ENCODE data around the gene NGB. TPM values are rescaled to one million over a fixed set of nuclear protein-coding genes. Genes with fewer than 3 reads are reported as not detected.

Gene NGB
- total RNA-seq, 1 experiment from 2014 or later, result not detected

GRCh38 chr14:77272261-77272660, 1.3 kb upstream of the NGB start:
- ATAC-seq (no peak), DNase-seq (ENCODE audit: low read depth, low spot score) (no peak)
- no TSS peak for BruUV-seq (replicated peaks)

More at GRCh38 chr14:77272261-77272660, 1.3 kb upstream of the NGB start:
- intact Hi-C loops (cut with micrococcal nuclease), result no loop called here
- Histone ChIP-seq H3K9ac (ENCODE audit: low read length) (no peak overlapping the region), H3K27me3 (ENCODE audit: insufficient read depth, low read length) (no peaks in the 10 kb centered on the region), H2AFZ (ENCODE audit: low read depth, low read length, poor library complexity, severe bottlenecking) (no peak overlapping the region), H3K36me3 (ENCODE audit: control insufficient read depth in 1 of 2, insufficient read depth in 2 of 2, low read length in 2 of 2) (no peaks in the 10 kb centered on the region), H3K4me2 (ENCODE audit: low read length) (no peak overlapping the region), H3K79me2 (ENCODE audit: insufficient read depth, low read length) (no peaks in the 10 kb centered on the region), H3K4me1 (ENCODE audit: control insufficient read depth in 1 of 2, insufficient read depth in 2 of 2, low read length in 2 of 2) (no peaks in the 10 kb centered on the region), H3K9me2 (ENCODE audit: insufficient read depth) (no peaks in the 10 kb centered on the region), H3K27ac (ENCODE audit: low read depth, low read length) (no peak overlapping the region), H4K20me1 (ENCODE audit: insufficient read depth) (no peaks in the 10 kb centered on the region), H3K4me3 (replicated peaks in 1 of 2; ENCODE audit: low read depth in 1 of 2, low read length in 2 of 2) (no peak overlapping the region), H3K9me3 (ENCODE audit: control insufficient read depth in 1 of 2, insufficient read depth in 1 of 2, low read depth in 1 of 2, low read length in 2 of 2) (no peaks in the 10 kb centered on the region)
- ChIA-PET CTCF (no interaction called here), POLR2A (no interaction called here), RAD21 (ENCODE audit: low non-redundant PET in 1 of 2, low total read pairs in 2 of 2, uncharacterized antibody in 2 of 2, unreplicated experiment in 2 of 2) (no interaction called here)
- TF ChIP-seq REST (IDR thresholded peaks at IDR 0.05; ENCODE audit: low read depth), result no peak
- no peak for TF ChIP-seq EZH2phosphoT487 (IDR thresholded peaks at IDR 0.05; ENCODE audit: borderline replicate concordance)
- no peak for TF ChIP-seq EGR1 (IDR thresholded peaks at IDR 0.05; ENCODE audit: low read depth)
- TF ChIP-seq CBX3 (IDR thresholded peaks at IDR 0.05; ENCODE audit: low read depth), result no peak
- TF ChIP-seq CEBPB (IDR thresholded peaks at IDR 0.05; ENCODE audit: low read depth), result no peak
- TF ChIP-seq ATF3 (IDR thresholded peaks at IDR 0.05), result no peak
- no peak for TF ChIP-seq SP1 (IDR thresholded peaks at IDR 0.05; ENCODE audit: low read depth)
- no peak for TF ChIP-seq CTCF (IDR thresholded peaks at IDR 0.05 in 2 of 3, conservative IDR thresholded peaks at IDR 0.05 in 1 of 3; ENCODE audit: borderline replicate concordance in 1 of 3, insufficient read depth in 1 of 3, low read depth in 2 of 3, low read length in 2 of 3)

Data from HCT116 (cell line).